Naive thymus-derived CD8-positive, alpha-beta T cell (primary cell): ENCODE results near the gene FRMD6. TPM values are rescaled to one million over a fixed set of nuclear protein-coding genes. Genes with fewer than 3 reads are reported as not detected.

Experiments
- ATAC-seq, 2 donors: fragments of 150-1000 bp; cut with Tn5 transposase in 1 of 2; sonication (Bioruptor Pico), chemical (Tn5 transposase) in 1 of 2; 1 replicate in 1 of 2; 2 replicates in 1 of 2; pipeline ENCODE4 v1.10.0; 2021; ENCODE audit warnings: mild to moderate bottlenecking in 2 of 2, moderate library complexity in 2 of 2
- POLR2A ChIA-PET: fragments of 350-600 bp; sonication (Branson Sonifier 250); formaldehyde crosslinking; loops from one replicate; lab custom pipeline; 2021; ENCODE audit warnings: antibody characterized with exemption; lab: Charles Lee
- DNase-seq, 10 donors: peaks; one replicate each; pipeline versions ENCODE4 v3.0.0 to v3.0.0-alpha.2; 2020 to 2022
- H3K27ac Mint-ChIP-seq, 10 donors: one replicate each; pipeline ENCODE4 v1.8.0; 2020 to 2022; ENCODE audit warnings: mild to moderate bottlenecking in 10 of 10, mixed read lengths in 10 of 10, moderate library complexity in 4 of 10, inconsistent platforms in 1 of 10
- H3K27me3 Mint-ChIP-seq, 5 donors: one replicate each; pipeline ENCODE4 v1.8.0; 2021 to 2022; ENCODE audit warnings: mixed read lengths in 5 of 5
- H3K36me3 Mint-ChIP-seq, 3 donors: one replicate each; pipeline ENCODE4 v1.8.0; 2020 to 2022; ENCODE audit warnings: mixed read lengths in 3 of 3, mild to moderate bottlenecking in 2 of 3, inconsistent platforms in 1 of 3
- H3K4me1 Mint-ChIP-seq, 4 donors: one replicate each; pipeline ENCODE4 v1.8.0; 2021 to 2022; ENCODE audit warnings: mixed read lengths in 4 of 4
- H3K4me3 Mint-ChIP-seq, 10 donors: one replicate each; pipeline ENCODE4 v1.8.0; 2020 to 2022; ENCODE audit warnings: mild to moderate bottlenecking in 10 of 10, mixed read lengths in 10 of 10, moderate library complexity in 6 of 10, inconsistent platforms in 1 of 10
- H3K9me3 Mint-ChIP-seq, 9 donors: one replicate each; pipeline ENCODE4 v1.8.0; 2020 to 2022; ENCODE audit warnings: mixed read lengths in 9 of 9, mild to moderate bottlenecking in 3 of 9, inconsistent platforms in 1 of 9, moderate library complexity in 1 of 9
- polyA plus RNA-seq, 3 donors: library from polyadenylated mRNA; unstranded; fragments of 300-500 nt; fragmentation: Illumina TruSeq; gene quantifications; one replicate each; pipeline ENCODE4 v1.2.3, GENCODE V29; 2021
- total RNA-seq, 8 experiments: library from RNA in 2 of 8; stranded (reverse) in 2 of 8; gene quantifications; one replicate each; pipeline ENCODE4 v1.2.3 and lab custom pipeline; 2021 to 2026

Gene FRMD6
- total and polyA plus RNA-seq, 5 experiments from 2014 or later = 0.15 to 4.2 (median 0.44) TPM

DNA sequence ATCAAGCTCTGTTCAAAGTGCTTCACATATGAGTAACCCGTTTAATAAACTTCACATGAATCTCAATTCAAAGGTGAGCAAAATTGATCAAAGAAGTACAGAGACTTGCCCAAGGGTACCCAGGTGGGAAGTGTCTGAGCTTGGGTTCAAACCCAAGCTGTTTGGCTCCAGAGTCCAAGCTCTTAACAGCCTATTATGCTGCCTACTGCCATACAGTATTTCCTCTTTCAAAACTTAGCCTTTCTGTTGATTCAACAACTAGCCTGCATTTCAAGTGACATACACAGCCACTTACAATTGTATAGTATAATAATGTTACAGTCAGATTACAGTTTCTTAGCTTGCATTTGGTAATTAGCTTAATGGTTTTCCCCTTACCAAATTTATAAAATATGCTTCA is 29.7 kb downstream of the FRMD6 start:
- Mint-ChIP-seq H3K9me3 (no peaks in the 10 kb centered on the region), H3K27ac (no peak overlapping the region), H3K4me3 (no peak overlapping the region), H3K4me1 (no peaks in the 10 kb centered on the region), H3K36me3 (no peaks in the 10 kb centered on the region), H3K27me3 (peaks cover 0 to 4% (median 2%) of the 10 kb centered on the region in 5 donors)
- DNase-seq = no peak
- no peak for ATAC-seq
- POLR2A ChIA-PET = no interaction called here

- H3K27me3 Mint-ChIP-seq = peaks cover 0 to 4% (median 2%) of the 10 kb centered on the region in 5 donors
- H3K27ac Mint-ChIP-seq = no peak overlapping the region
- no peaks in the 10 kb centered on the region for H3K36me3 Mint-ChIP-seq
- no peak for ATAC-seq
- POLR2A ChIA-PET = no interaction called here
- no peak overlapping the region for H3K4me3 Mint-ChIP-seq
- no peaks in the 10 kb centered on the region for H3K4me1 Mint-ChIP-seq
- DNase-seq = no peak
- H3K9me3 Mint-ChIP-seq = no peaks in the 10 kb centered on the region
Observed at GRCh38 chr14:51682411-51682810, 30.7 kb downstream of the FRMD6 start.

DNA sequence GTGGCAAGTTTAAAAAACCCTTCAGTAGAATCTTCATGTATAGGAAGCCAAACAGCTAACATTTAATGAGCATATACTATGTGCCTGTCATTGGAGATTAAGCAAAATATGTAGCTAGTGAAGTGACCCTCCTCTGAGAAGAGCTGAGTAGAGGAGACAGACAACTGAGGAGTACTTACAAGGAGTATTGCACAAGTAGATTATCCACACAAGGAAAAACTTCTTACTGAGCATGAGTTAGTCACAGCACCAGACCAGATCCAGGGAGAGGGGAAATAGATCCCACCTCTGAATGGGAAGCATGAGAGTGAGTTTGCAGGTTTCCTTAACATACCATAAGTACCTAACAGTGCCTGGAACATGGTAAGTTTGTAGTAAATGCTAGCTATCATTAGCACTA is 33.0 kb downstream of the FRMD6 start:
- H3K4me3 Mint-ChIP-seq = no peak overlapping the region
- ATAC-seq (no peak), DNase-seq (no peak)
- POLR2A ChIA-PET = no interaction called here
- no peaks in the 10 kb centered on the region for H3K9me3 Mint-ChIP-seq
- no peaks in the 10 kb centered on the region for H3K4me1 Mint-ChIP-seq
- H3K36me3 Mint-ChIP-seq = no peaks in the 10 kb centered on the region
- H3K27me3 Mint-ChIP-seq = peaks cover 0 to 6% (median 4%) of the 10 kb centered on the region in 5 donors
- no peak overlapping the region for H3K27ac Mint-ChIP-seq

GRCh38 chr14:51691176-51691575 is 39.5 kb downstream of the FRMD6 start:
- ATAC-seq (no peak), DNase-seq (no peak)
- no peaks in the 10 kb centered on the region for H3K9me3 Mint-ChIP-seq
- H3K27ac Mint-ChIP-seq = no peak overlapping the region
- peaks cover 0 to 12% (median 2%) of the 10 kb centered on the region in 5 donors for H3K27me3 Mint-ChIP-seq
- H3K4me1 Mint-ChIP-seq = no peaks in the 10 kb centered on the region
- H3K36me3 Mint-ChIP-seq = peaks cover 0 to 2% (median 0%) of the 10 kb centered on the region in 3 donors
- POLR2A ChIA-PET = no interaction called here
- no peak overlapping the region for H3K4me3 Mint-ChIP-seq

- DNase-seq (no peak), ATAC-seq (no peak)
- POLR2A ChIA-PET = no interaction called here
- H3K4me1 Mint-ChIP-seq = no peaks in the 10 kb centered on the region
- H3K4me3 Mint-ChIP-seq = no peak overlapping the region
- no peaks in the 10 kb centered on the region for H3K9me3 Mint-ChIP-seq
- no peak overlapping the region for H3K27ac Mint-ChIP-seq
- H3K27me3 Mint-ChIP-seq = peaks cover 0 to 12% (median 2%) of the 10 kb centered on the region in 5 donors
- peaks cover 0 to 2% (median 0%) of the 10 kb centered on the region in 3 donors for H3K36me3 Mint-ChIP-seq
Observed at GRCh38 chr14:51692646-51693045, 40.9 kb downstream of the FRMD6 start.

- POLR2A ChIA-PET = no interaction called here
- H3K27ac Mint-ChIP-seq = no peak overlapping the region
- DNase-seq = no peak
- no peaks in the 10 kb centered on the region for H3K9me3 Mint-ChIP-seq
- ATAC-seq = no peak
- H3K27me3 Mint-ChIP-seq = peaks cover 0 to 3% (median 0%) of the 10 kb centered on the region in 5 donors
- H3K36me3 Mint-ChIP-seq = peaks cover 0 to 2% (median 0%) of the 10 kb centered on the region in 3 donors
- H3K4me3 Mint-ChIP-seq = no peak overlapping the region
- H3K4me1 Mint-ChIP-seq = no peaks in the 10 kb centered on the region
Observed at GRCh38 chr14:51697848-51698247, 46.1 kb downstream of the FRMD6 start.

- peaks cover 0 to 1% (median 0%) of the 10 kb centered on the region in 5 donors for H3K27me3 Mint-ChIP-seq
- no peak for ATAC-seq
- no peak overlapping the region for H3K27ac Mint-ChIP-seq
- H3K4me3 Mint-ChIP-seq = no peak overlapping the region
- no peaks in the 10 kb centered on the region for H3K4me1 Mint-ChIP-seq
- H3K36me3 Mint-ChIP-seq = no peaks in the 10 kb centered on the region
- no peaks in the 10 kb centered on the region for H3K9me3 Mint-ChIP-seq
- POLR2A ChIA-PET = no interaction called here
- DNase-seq = no peak
Observed at GRCh38 chr14:51701951-51702350, 50.2 kb downstream of the FRMD6 start.

GRCh38 chr14:51703787-51704186 is 52.1 kb downstream of the FRMD6 start:
- Mint-ChIP-seq H3K36me3 (no peaks in the 10 kb centered on the region), H3K9me3 (no peaks in the 10 kb centered on the region)

GRCh38 chr14:51704545-51704944 is 52.8 kb downstream of the FRMD6 start:
- Mint-ChIP-seq H3K27me3 (peaks cover 0 to 1% (median 0%) of the 10 kb centered on the region in 5 donors), H3K4me3 (no peak overlapping the region), H3K27ac (no peak overlapping the region), H3K4me1 (no peaks in the 10 kb centered on the region), H3K9me3 (no peaks in the 10 kb centered on the region), H3K36me3 (no peaks in the 10 kb centered on the region)
- no peak for ATAC-seq
- no peak for DNase-seq
- POLR2A ChIA-PET = no interaction called here

More at GRCh38 chr14:51703787-51704186, 52.1 kb downstream of the FRMD6 start:
- no peak overlapping the region for H3K4me3 Mint-ChIP-seq
- ATAC-seq = no peak
- H3K4me1 Mint-ChIP-seq = no peaks in the 10 kb centered on the region
- POLR2A ChIA-PET = interaction anchor here (1.0 kb wide), 1 partner anchor 14 kb away, joined by 3 read pairs; no protein-coding TSS in a partner anchor
- DNase-seq = no peak
- H3K27me3 Mint-ChIP-seq = peaks cover 0 to 1% (median 0%) of the 10 kb centered on the region in 5 donors
- H3K27ac Mint-ChIP-seq = no peak overlapping the region

DNA sequence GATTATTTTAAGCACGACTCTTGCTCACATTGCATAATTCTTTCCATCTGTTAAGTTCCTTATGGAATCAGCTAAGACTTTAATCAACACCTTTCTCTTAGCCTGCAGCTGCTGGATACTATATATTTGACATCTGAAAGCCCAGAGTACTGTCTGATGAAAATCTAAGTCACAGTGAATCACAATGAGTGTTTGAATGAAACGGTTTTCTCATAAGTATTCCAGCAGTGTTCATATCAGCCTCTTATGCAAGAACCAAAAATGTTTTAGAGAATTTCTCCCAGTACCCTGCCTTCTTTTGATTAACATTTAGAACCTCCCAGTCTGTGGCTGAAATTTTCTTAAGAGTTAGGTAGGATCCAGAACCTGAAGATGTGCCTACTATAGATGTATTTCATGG is 55.6 kb downstream of the FRMD6 start:
- H3K27ac Mint-ChIP-seq = no peak overlapping the region
- no peak overlapping the region for H3K4me3 Mint-ChIP-seq
- H3K27me3 Mint-ChIP-seq = no peaks in the 10 kb centered on the region
- H3K36me3 Mint-ChIP-seq = no peaks in the 10 kb centered on the region
- DNase-seq = no peak
- POLR2A ChIA-PET = no interaction called here
- H3K4me1 Mint-ChIP-seq = no peaks in the 10 kb centered on the region
- no peak for ATAC-seq
- H3K9me3 Mint-ChIP-seq = no peaks in the 10 kb centered on the region

GRCh38 chr14:51711505-51711904 is 59.8 kb downstream of the FRMD6 start:
- Mint-ChIP-seq H3K4me3 (no peak overlapping the region), H3K36me3 (no peaks in the 10 kb centered on the region), H3K9me3 (no peaks in the 10 kb centered on the region), H3K4me1 (peaks cover 0 to 4% (median 0%) of the 10 kb centered on the region in 4 donors), H3K27ac (no peak overlapping the region), H3K27me3 (peaks cover 0 to 3% (median 0%) of the 10 kb centered on the region in 5 donors)
- DNase-seq (no peak), ATAC-seq (no peak)
- POLR2A ChIA-PET = no interaction called here

- POLR2A ChIA-PET = no interaction called here
- Mint-ChIP-seq H3K36me3 (no peaks in the 10 kb centered on the region), H3K27me3 (peaks cover 0 to 3% (median 0%) of the 10 kb centered on the region in 5 donors), H3K4me1 (peaks cover 0 to 6% (median 0%) of the 10 kb centered on the region in 4 donors), H3K4me3 (no peak overlapping the region), H3K9me3 (no peaks in the 10 kb centered on the region), H3K27ac (no peak overlapping the region)
- DNase-seq (no peak), ATAC-seq (no peak)
Observed at GRCh38 chr14:51715250-51715649, 63.5 kb downstream of the FRMD6 start.

- Mint-ChIP-seq H3K27ac (no peak overlapping the region), H3K4me1 (peaks cover 0 to 6% (median 0%) of the 10 kb centered on the region in 4 donors), H3K9me3 (no peaks in the 10 kb centered on the region), H3K36me3 (peaks cover 0 to 2% (median 0%) of the 10 kb centered on the region in 3 donors), H3K4me3 (no peak overlapping the region), H3K27me3 (peaks cover 0 to 3% (median 0%) of the 10 kb centered on the region in 5 donors)
- POLR2A ChIA-PET = no interaction called here
- DNase-seq (no peak), ATAC-seq (no peak)
Observed at GRCh38 chr14:51715742-51716141, 64.0 kb downstream of the FRMD6 start.

DNA sequence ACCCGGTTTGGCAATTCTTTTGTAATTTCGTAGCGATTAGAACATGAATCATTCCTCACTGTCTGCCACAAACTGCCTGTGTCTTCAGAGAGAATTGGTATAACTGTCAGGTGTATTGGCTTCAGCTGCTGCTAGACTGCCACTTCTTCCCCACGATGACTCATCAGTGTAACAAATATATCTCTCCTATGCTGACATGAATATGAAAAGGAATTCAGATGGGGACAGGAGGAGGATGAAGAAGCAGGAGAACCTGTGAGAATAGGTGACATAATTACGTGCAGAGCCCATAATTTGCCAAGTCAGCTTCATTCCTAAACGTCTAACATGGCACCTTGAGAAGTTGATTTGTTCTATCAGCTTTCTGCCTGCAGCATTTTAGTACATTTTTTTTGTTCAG is 64.9 kb downstream of the FRMD6 start:
- ATAC-seq = no peak
- POLR2A ChIA-PET = no interaction called here

More for the DNA sequence above, 64.9 kb downstream of the FRMD6 start:
- Mint-ChIP-seq H3K36me3 (peaks cover 0 to 6% (median 0%) of the 10 kb centered on the region in 3 donors), H3K4me1 (peaks cover 0 to 6% (median 0%) of the 10 kb centered on the region in 4 donors), H3K27ac (no peak overlapping the region), H3K4me3 (no peak overlapping the region), H3K9me3 (no peaks in the 10 kb centered on the region), H3K27me3 (peaks cover 0 to 3% (median 0%) of the 10 kb centered on the region in 5 donors)
- no peak for DNase-seq
